GM06990 (cell line): ENCODE data around the gene NPAS3.

Experiments used
- DNase-seq: peaks from one replicate; pipeline ENCODE4 v3.0.0-alpha.2; 2011; ENCODE audit not compliant: insufficient read length; ENCODE audit errors: extremely low read depth
- H3K27me3 ChIP-seq: replicated peaks from 2 replicates; pipeline ENCODE4 v1.6.0; 2011; ENCODE audit warnings: low read length; ENCODE audit not compliant: control insufficient read depth, insufficient read depth
- H3K36me3 ChIP-seq: 2 replicates; pipeline ENCODE4 v1.5.1; 2011; ENCODE audit warnings: low read length; ENCODE audit not compliant: control insufficient read depth, insufficient read depth
- H3K4me3 ChIP-seq: replicated peaks from 2 replicates; pipeline ENCODE4 v1.5.1; 2011; ENCODE audit warnings: low read depth, mild to moderate bottlenecking, control low read depth, low read length
- CTCF ChIP-seq: IDR thresholded peaks from 2 replicates; pipeline ENCODE4 v1.5.1; 2011; ENCODE audit warnings: low read length, control low read depth, mild to moderate bottlenecking, inconsistent platforms; ENCODE audit not compliant: insufficient read depth, poor library complexity, severe bottlenecking

NPAS3 gene

GRCh38 chr14:32925439-32925838 is 13.2 kb upstream of the NPAS3 start:
- Histone ChIP-seq H3K4me3 (no peak overlapping the region), H3K27me3 (no peaks in the 10 kb centered on the region), H3K36me3 (no peaks in the 10 kb centered on the region)
- TF ChIP-seq CTCF = no peak
- no peak for DNase-seq

DNA sequence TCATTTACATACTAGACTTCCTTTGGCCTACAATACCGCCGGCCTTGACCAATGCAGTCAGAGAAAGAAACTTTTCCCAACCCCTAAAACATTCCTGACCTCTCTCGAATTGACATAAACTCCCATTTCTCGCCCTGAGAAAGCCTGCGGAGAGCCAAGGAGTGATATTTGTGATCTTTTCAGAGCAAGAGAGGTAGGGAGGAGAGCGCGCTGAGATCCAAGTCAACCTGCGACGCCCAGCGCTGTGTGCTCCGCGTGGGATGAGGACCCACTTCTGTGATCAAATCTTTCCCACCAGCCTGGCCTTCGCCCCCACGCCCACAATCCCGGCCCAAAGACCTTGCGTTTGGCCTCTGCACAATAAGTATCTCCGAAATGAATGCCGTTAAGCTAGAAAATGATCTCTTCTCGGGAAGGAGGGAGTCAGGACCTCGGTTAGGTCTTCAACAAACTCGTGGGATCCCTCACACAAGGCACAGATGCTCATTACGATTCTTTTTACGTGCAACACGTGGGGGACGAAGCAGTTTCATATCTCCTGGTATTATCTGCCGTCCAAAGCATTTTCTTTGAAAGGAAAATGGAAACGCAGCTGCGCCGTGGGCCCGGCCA is 6.3 kb upstream of the NPAS3 start:
- no peak overlapping the region for H3K4me3 ChIP-seq
- H3K27me3 ChIP-seq = no peaks in the 10 kb centered on the region; the same call in 1 of the 2 replicates
- no peaks in the 10 kb centered on the region for H3K36me3 ChIP-seq
- TF ChIP-seq CTCF = no peak
- no peak for DNase-seq

DNA sequence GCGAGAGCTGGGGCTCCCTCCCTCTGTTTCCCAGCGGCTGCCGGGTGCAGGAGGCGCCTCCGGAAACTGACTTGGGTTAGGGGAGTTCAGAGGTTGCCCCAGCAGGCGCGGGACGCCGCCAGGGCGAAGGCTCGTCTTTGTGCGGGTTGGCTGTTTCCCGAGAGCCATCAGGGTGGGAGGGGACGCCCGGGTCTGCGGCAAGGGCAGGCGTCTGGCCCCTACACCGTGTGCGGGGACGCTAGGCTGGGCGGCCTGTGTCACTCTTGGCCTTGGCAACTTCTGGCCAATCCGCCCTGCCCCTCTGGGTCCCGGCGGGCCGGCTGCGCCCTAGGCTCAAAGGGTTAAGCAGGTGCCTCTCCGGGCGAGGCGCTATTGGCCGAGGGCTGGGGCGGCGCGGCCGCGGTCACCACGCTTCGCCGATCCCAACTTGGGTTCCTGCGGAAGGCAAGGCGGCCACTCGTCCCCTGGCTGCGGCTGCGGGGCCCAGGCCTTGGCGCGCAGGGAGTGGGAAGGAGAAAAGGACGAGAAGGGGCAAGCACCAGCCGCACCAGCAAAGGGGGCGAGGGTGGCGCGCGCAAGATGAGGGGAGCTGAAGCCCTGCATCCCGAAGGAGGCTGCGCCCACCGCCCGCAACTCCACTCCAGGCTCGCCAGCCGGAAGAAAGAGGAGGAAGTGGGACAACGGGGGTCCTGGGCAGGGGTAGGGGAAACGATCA is 5.6 kb upstream of the NPAS3 start:
- TF ChIP-seq CTCF = no peak
- DNase-seq = no peak
- Histone ChIP-seq H3K36me3 (no peaks in the 10 kb centered on the region), H3K4me3 (no peak overlapping the region), H3K27me3 (no peaks in the 10 kb centered on the region; the same call in 1 of the 2 replicates)

- Histone ChIP-seq H3K4me3 (no peak overlapping the region), H3K36me3 (no peaks in the 10 kb centered on the region), H3K27me3 (no peaks in the 10 kb centered on the region; the same call in 1 of the 2 replicates)
- no peak for DNase-seq
- TF ChIP-seq CTCF = no peak
These were observed 5.0 kb upstream of the NPAS3 start for GRCh38 chr14:32933629-32934072.

GRCh38 chr14:32934073-32934880 is 4.4 kb upstream of the NPAS3 start:
- Histone ChIP-seq H3K4me3 (no peak overlapping the region), H3K27me3 (no peaks in the 10 kb centered on the region; the same call in 1 of the 2 replicates), H3K36me3 (no peaks in the 10 kb centered on the region)
- no peak for DNase-seq
- no peak for TF ChIP-seq CTCF
